HepG2 (cell line): Measurements from ENCODE around the gene TMED5. TPM values are rescaled to one million over a fixed set of nuclear protein-coding genes. Genes with fewer than 3 reads are reported as not detected.

Experiments
- ATAC-seq: fragments of 200-7000 bp; cut with Tn5 transposase; 3 replicates; pipeline ENCODE4 v1.9.1; 2020; ENCODE audit warnings: mild to moderate bottlenecking, moderate library complexity
- BruUV-seq: library from RNA; stranded (reverse); fragments of 400-500 nt; replicated peaks from 2 replicates; lab custom pipeline; 2021; lab: Mats Ljungman, UMichigan
- CTCF ChIA-PET: fragments of 300-600 bp; formaldehyde crosslinking; extraction: SDS; loops from one replicate; lab custom pipeline; 2021; ENCODE audit warnings: low total read pairs, inconsistent platforms, low intra/inter-chr PET ratio; lab: Yijun Ruan, JAX
- POLR2A ChIA-PET: fragments of 350-600 bp; sonication (Branson Sonifier 250); formaldehyde crosslinking; loops from one replicate; lab custom pipeline; 2020; ENCODE audit warnings: antibody characterized with exemption, inconsistent platforms; lab: Yijun Ruan, JAX
- DNase-seq: peaks from one replicate; pipeline ENCODE4 v3.0.0-alpha.2; 2015; ENCODE audit warnings: low spot score
- FAIRE-seq: peaks from 3 replicates; lab custom pipeline; 2011; peaks lifted over from hg19 to GRCh38; lab: Jason Lieb, UNC
- H2AFZ ChIP-seq: one replicate; pipeline ENCODE4 v1.6.1; 2011; ENCODE audit warnings: low read length, inconsistent platforms
- H3K27ac ChIP-seq: fragments of 300-600 bp; 3 replicates; pipeline ENCODE4 v1.8.0; 2011; ENCODE audit warnings: mixed run types, mild to moderate bottlenecking, mixed read lengths, low read length, inconsistent platforms; ENCODE audit not compliant: insufficient read depth; ENCODE audit errors: extremely low read length
- H3K27me3 ChIP-seq, 2 experiments: fragments of 200-600 bp in 1 of 2; 2 replicates in 1 of 2; 3 replicates in 1 of 2; pipeline versions ENCODE4 v1.6.0 to v1.8.0; 2011; ENCODE audit warnings: low read length in 2 of 2, mild to moderate bottlenecking in 2 of 2, moderate library complexity in 2 of 2, inconsistent platforms in 1 of 2; ENCODE audit not compliant: insufficient read depth in 2 of 2, control insufficient read depth in 1 of 2
- H3K36me3 ChIP-seq, 2 experiments: fragments of 200-600 bp in 1 of 2; replicated peaks in 1 of 2; 2 replicates in 1 of 2; 3 replicates in 1 of 2; pipeline versions ENCODE4 v1.5.1 to v1.8.0; 2011; ENCODE audit warnings: low read length in 2 of 2, inconsistent platforms in 1 of 2; ENCODE audit not compliant: insufficient read depth in 2 of 2, control insufficient read depth in 1 of 2
- H3K4me1 ChIP-seq: 2 replicates; pipeline ENCODE4 v1.5.1; 2012; ENCODE audit warnings: low read length, inconsistent platforms; ENCODE audit not compliant: insufficient read depth
- H3K4me2 ChIP-seq: 2 replicates; pipeline ENCODE4 v1.6.0; 2011; ENCODE audit warnings: low read depth, low read length, inconsistent platforms
- H3K4me3 ChIP-seq, 3 experiments: fragments of 200-600 bp in 1 of 3; sonication (generic), shearing (Covaris generic) in 1 of 3; replicated peaks in 1 of 3; 2 replicates each; pipeline ENCODE4 v1.5.1; 2011 to 2016; ENCODE audit warnings: low read length in 3 of 3, inconsistent platforms in 2 of 3, low read depth in 2 of 3, mild to moderate bottlenecking in 2 of 3, control low read depth in 1 of 3, mixed read lengths in 1 of 3; ENCODE audit not compliant: insufficient read depth in 1 of 3
- H3K79me2 ChIP-seq: one replicate; pipeline ENCODE4 v1.6.1; 2011; ENCODE audit warnings: low read length, inconsistent platforms; ENCODE audit not compliant: insufficient read depth
- H3K9ac ChIP-seq: 2 replicates; pipeline ENCODE4 v1.6.0; 2011; ENCODE audit warnings: mild to moderate bottlenecking, low read depth, low read length, inconsistent platforms; ENCODE audit not compliant: insufficient read depth
- H3K9me3 ChIP-seq: 2 replicates; pipeline ENCODE4 v1.5.1; 2012; ENCODE audit warnings: mild to moderate bottlenecking, low read length
- H4K20me1 ChIP-seq: 2 replicates; pipeline ENCODE4 v1.6.0; 2011; ENCODE audit warnings: inconsistent platforms, mild to moderate bottlenecking, low read length, moderate library complexity; ENCODE audit not compliant: insufficient read depth
- EED ChIP-seq: sonication (generic); formaldehyde crosslinking; IDR thresholded peaks from 2 replicates; pipeline ENCODE4 v1.5.0; 2020; ENCODE audit warnings: mild to moderate bottlenecking, missing genetic modification reagents
- FOXJ3 ChIP-seq: sonication (generic); formaldehyde crosslinking; IDR thresholded peaks from 2 replicates; pipeline ENCODE4 v1.4.0; 2020; ENCODE audit warnings: missing genetic modification reagents, mild to moderate bottlenecking, borderline replicate concordance
- HOXA7 ChIP-seq: sonication (generic); formaldehyde crosslinking; IDR thresholded peaks from 2 replicates; pipeline ENCODE4 v1.8.1; 2022; ENCODE audit warnings: mild to moderate bottlenecking, missing genetic modification reagents, moderate library complexity
- NR2F1 ChIP-seq, 2 experiments: fragments of 450-650 bp in 1 of 2; formaldehyde crosslinking in 1 of 2; IDR thresholded peaks; 2 replicates each; pipeline versions ENCODE4 v1.5.0 to v1.6.1; 2016 to 2020; ENCODE audit warnings: mild to moderate bottlenecking in 1 of 2, missing compliant biosample characterization in 1 of 2, missing genetic modification reagents in 1 of 2, moderate library complexity in 1 of 2
- PPARG ChIP-seq: conservative IDR thresholded peaks from 2 replicates; pipeline ENCODE4 v1.6.1; 2016; ENCODE audit warnings: missing biosample characterization, missing genetic modification reagents
- RCOR2 ChIP-seq: IDR thresholded peaks from 2 replicates; pipeline ENCODE4 v1.6.1; 2016; ENCODE audit warnings: missing biosample characterization, missing genetic modification reagents
- TAF15 ChIP-seq: fragments of 200-400 bp; formaldehyde crosslinking; IDR thresholded peaks from one replicate; pipeline ENCODE4 v1.6.1; 2018; ENCODE audit warnings: mild to moderate bottlenecking, low read depth, low read length; ENCODE audit not compliant: poor library complexity, severe bottlenecking
- TSC22D2 ChIP-seq: sonication (generic); formaldehyde crosslinking; IDR thresholded peaks from 2 replicates; pipeline ENCODE4 v1.5.1; 2020; ENCODE audit warnings: missing genetic modification reagents, mild to moderate bottlenecking, borderline replicate concordance
- ZNF484 ChIP-seq: sonication (generic); formaldehyde crosslinking; IDR thresholded peaks from 2 replicates; pipeline ENCODE4 v1.5.1; 2020; ENCODE audit warnings: mild to moderate bottlenecking, low read depth, missing genetic modification reagents, borderline replicate concordance
- ZNF616 ChIP-seq: sonication (generic); formaldehyde crosslinking; IDR thresholded peaks from 2 replicates; pipeline ENCODE4 v1.5.0; 2020; ENCODE audit warnings: low read depth, mild to moderate bottlenecking, missing genetic modification reagents
- ZNF761 ChIP-seq: sonication (generic); formaldehyde crosslinking; conservative IDR thresholded peaks from 2 replicates; pipeline ENCODE4 v1.4.0; 2020; ENCODE audit warnings: mild to moderate bottlenecking, missing genetic modification reagents
- ZNF790 ChIP-seq: sonication (generic); formaldehyde crosslinking; IDR thresholded peaks from 2 replicates; pipeline ENCODE4 v1.8.0; 2022; ENCODE audit warnings: missing genetic modification reagents, mild to moderate bottlenecking, borderline replicate concordance
- WGBS: methylation state at CpG from one replicate; pipeline ENCODE4 v1.1.6; 2017; ENCODE audit warnings: low lambda C conversion rate; 5-methylcytosine and 5-hydroxymethylcytosine counted together
- in situ Hi-C: cut with HindIII; loops from 2 replicates; pipeline ENCODE4 v1.10.0; 2017; ENCODE audit warnings: low pct_unique_long_range_greater_than_20kb; ENCODE audit not compliant: extremely low pct_ligation_motif_present
- intact Hi-C: fragments of 100-400 bp; cut with micrococcal nuclease; formaldehyde crosslinking; loops from one replicate; pipeline ENCODE4 v1.10.0; 2022; ENCODE audit not compliant: unreplicated experiment
- polyA plus RNA-seq, 8 experiments: library from polyadenylated mRNA; depleted of rRNA in 3 of 8; stranded (reverse) in 7 of 8; unstranded in 1 of 8; fragments of >200 nt; fragmentation: Illumina TruSeq in 4 of 8; extraction: Trizol in 4 of 8; gene quantifications; 2 replicates each; pipeline versions ENCODE4 v1.2.1 to v1.2.3, GENCODE V29; 2011 to 2016; ENCODE audit warnings: low read depth in 4 of 8, missing spikeins in 1 of 8, mixed read lengths in 1 of 8; ENCODE audit not compliant: insufficient read depth in 1 of 8
- total RNA-seq, 5 experiments: library from RNA; depleted of rRNA; stranded (reverse); fragments of >200 nt; fragmentation: Illumina TruSeq; extraction: Trizol; gene quantifications; 2 replicates each; pipeline ENCODE4 v1.2.3, GENCODE V29; 2016; ENCODE audit warnings: low read depth in 1 of 5

The TMED5 gene
- total and polyA plus RNA-seq, 2 of the 13 experiments (the other 11 are each of a cell fraction or from before 2014, with no cell fraction given) = 58.1 to 99.0 TPM

DNA sequence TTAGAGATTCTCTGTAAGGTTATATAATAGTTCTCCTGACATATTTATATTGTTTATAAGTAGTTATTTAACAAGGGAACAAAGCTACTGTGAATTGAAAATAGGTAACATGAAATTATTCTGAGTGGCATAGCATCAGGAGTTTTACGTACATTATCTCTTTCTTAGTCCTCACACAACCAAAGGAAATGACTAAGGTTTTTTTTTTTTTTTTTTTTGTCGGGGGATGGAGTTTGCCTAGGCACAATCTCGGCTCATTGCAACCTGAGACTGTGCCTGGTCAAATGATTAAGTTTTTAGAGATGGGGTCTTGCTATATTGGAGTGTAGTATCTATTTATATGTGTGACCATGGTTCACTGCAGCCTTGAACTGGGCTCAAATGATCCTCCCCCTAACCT, 24.9 kb downstream of the TMED5 start:
- in situ Hi-C loops (no loop called here), intact Hi-C loops (no loop called here)
- FAIRE-seq (no peak), DNase-seq (no peak), ATAC-seq (no peak)
- BruUV-seq = no TSS peak
- H3K27me3 ChIP-seq = no peaks in the 10 kb centered on the region
- WGBS = 93% methylated on average over 3 of the region's 3 CpGs
- ChIA-PET CTCF (no interaction called here), POLR2A (no interaction called here)
- H3K4me3 ChIP-seq = no peak overlapping the region
- H3K9me3 ChIP-seq = no peaks in the 10 kb centered on the region
- no peaks in the 10 kb centered on the region for H4K20me1 ChIP-seq
- TF ChIP-seq TSC22D2 (CRISPR knock-in tag) = no peak
- TF ChIP-seq FOXJ3 (CRISPR knock-in tag) = no peak
- no peak for TF ChIP-seq RCOR2
- no peak for TF ChIP-seq TAF15
- no peak for TF ChIP-seq HOXA7
- no peak for TF ChIP-seq EED (CRISPR knock-in tag)
- TF ChIP-seq NR2F1 (CRISPR knock-in tag; IDR thresholded peaks at IDR 0.05) = no peak
- TF ChIP-seq ZNF484 (CRISPR knock-in tag) = no peak
- TF ChIP-seq PPARG = no peak
- TF ChIP-seq ZNF616 (CRISPR knock-in tag) = no peak
- TF ChIP-seq ZNF761 (CRISPR knock-in tag) = no peak
- no peaks in the 10 kb centered on the region for H3K4me1 ChIP-seq
- peaks cover 10 to 55% of the 10 kb centered on the region in 2 experiments for H3K36me3 ChIP-seq
- H3K79me2 ChIP-seq = no peaks in the 10 kb centered on the region
- H2AFZ ChIP-seq = no peak overlapping the region
- no peak overlapping the region for H3K9ac ChIP-seq
- no peak overlapping the region for H3K27ac ChIP-seq
- no peak overlapping the region for H3K4me2 ChIP-seq

DNA sequence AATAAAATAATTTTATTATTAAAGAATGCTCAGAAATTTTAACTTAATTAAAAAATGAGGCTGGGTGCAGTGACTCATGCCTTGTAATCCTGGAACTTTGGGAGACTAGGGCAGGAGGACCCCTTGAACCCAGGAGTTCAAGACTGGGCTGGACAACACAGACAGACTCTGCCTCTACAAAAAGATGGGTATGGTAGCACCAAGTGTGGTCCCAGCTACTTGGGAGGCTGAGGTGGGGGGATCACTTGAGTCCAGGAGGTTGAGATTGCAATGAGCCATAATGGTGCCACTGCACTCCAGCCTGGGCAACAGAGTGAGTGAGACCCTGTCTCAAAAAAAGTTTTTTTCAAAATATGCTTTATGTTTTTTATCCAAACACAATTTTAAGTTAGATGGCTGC, 25.3 kb downstream of the TMED5 start:
- no peak overlapping the region for H2AFZ ChIP-seq
- ChIA-PET POLR2A (no interaction called here), CTCF (no interaction called here)
- no peaks in the 10 kb centered on the region for H3K9me3 ChIP-seq
- H3K27me3 ChIP-seq = no peaks in the 10 kb centered on the region
- no peak overlapping the region for H3K9ac ChIP-seq
- no TSS peak for BruUV-seq
- peaks cover 10 to 51% of the 10 kb centered on the region in 2 experiments for H3K36me3 ChIP-seq
- intact Hi-C loops (no loop called here), in situ Hi-C loops (no loop called here)
- H3K27ac ChIP-seq = no peak overlapping the region
- H3K4me2 ChIP-seq = no peak overlapping the region
- no peak for ATAC-seq
- H3K4me1 ChIP-seq = no peaks in the 10 kb centered on the region
- H3K4me3 ChIP-seq = no peak overlapping the region
- no peaks in the 10 kb centered on the region for H4K20me1 ChIP-seq
- TF ChIP-seq ZNF790 (CRISPR knock-in tag) = no peak
- no peak for DNase-seq
- H3K79me2 ChIP-seq = no peaks in the 10 kb centered on the region
- FAIRE-seq = no peak
